SKM-1 (cell line): ENCODE measurements around the gene CYP26C1.
"Not testable (repeated sequence)": the region's sequence is repeated elsewhere in the genome, so short reads cannot be mapped to it uniquely, and the experiment has no call there.

Source experiments
- DNase-seq: peaks from one replicate; lab custom pipeline; 2025; ENCODE audit not compliant: unreplicated experiment; lab: John Stamatoyannopoulos, UW

Gene CYP26C1

DNA sequence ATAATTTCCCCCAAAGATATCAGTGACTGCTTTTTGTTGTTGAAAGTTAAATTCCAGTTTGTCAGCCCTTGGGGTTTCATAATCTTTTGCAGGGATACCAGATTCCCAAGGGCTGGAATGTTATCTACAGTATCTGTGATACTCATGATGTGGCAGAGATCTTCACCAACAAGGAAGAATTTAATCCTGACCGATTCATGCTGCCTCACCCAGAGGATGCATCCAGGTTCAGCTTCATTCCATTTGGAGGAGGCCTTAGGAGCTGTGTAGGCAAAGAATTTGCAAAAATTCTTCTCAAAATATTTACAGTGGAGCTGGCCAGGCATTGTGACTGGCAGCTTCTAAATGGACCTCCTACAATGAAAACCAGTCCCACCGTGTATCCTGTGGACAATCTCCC lies 16.3 kb downstream of the CYP26C1 start:
- DNase-seq = no peak

DNA sequence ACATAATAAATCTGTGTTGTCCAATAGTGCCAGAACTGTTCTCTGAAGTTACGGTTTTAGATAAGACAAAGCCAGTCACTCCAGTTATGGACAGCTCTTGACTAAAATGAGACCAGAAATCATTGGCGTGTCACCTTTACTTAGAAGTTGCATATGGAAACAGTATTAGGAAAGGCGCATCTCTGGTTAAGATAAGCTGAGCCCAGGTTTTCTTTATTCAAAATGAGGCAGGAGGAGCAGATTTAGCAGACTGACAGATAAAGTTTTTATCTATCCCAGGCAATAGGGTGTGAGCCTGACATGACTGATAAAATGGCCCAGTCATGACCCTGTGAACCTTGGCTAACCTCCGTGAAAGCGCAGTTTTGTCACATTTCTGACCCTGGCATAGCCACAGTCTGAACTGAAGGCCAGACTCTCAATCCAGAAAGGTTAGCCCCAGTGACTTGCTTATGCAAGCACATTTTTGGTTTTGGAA lies 17.3 kb downstream of the CYP26C1 start:
- DNase-seq = no peak

- no peak for DNase-seq
Observed at GRCh38 chr10:93079663-93080349, 19.2 kb downstream of the CYP26C1 start.

GRCh38 chr10:93080350-93081046 lies 19.9 kb downstream of the CYP26C1 start:
- DNase-seq = peak; percentile 48

DNA sequence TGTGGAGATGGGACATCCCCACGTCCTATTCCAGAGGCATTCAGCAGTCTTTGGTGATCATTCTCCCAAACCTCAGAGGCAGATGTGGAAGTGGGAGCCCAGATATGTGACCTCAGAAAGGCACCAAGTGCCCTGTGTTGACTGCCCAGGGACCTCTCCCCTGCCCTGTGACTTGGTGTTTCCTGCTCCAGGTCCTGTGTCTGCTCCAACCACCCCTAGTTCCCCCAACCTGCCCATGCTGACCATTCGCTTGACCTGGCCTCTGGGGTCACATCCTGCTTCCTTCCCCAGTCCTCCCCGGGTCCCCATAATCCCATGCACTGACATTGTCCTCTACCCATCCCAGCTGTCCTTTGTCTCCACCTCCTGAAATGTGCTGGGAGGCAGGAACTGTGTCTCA lies 20.7 kb downstream of the CYP26C1 start:
- no peak for DNase-seq

- DNase-seq = no peak
Observed at GRCh38 chr10:93081834-93082233, 21.2 kb downstream of the CYP26C1 start.

- no peak for DNase-seq
Observed at GRCh38 chr10:93083743-93084539, 23.3 kb downstream of the CYP26C1 start.

- DNase-seq = no peak
Observed at GRCh38 chr10:93085272-93085859, 24.8 kb downstream of the CYP26C1 start.

DNA sequence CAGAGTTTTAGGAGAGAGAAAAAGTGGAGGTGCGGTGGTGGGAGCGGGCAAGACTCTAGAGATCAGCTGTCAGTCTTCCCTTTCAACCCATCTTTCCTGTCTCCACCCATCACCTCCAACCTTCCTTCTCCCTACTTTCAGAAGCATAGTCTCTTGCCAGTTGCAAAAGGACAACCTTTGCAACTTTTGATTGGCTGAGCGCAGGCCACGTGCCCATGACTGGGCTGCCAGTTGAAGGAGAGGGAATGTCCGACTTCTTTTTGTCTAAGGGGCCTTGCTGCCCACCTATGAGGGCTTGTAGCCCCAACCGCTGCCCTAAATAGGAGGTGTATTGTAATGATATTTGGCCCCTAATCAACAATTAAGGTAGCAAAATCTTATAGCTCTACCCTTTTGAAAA lies 25.7 kb downstream of the CYP26C1 start:
- DNase-seq = no peak

- DNase-seq = no peak
Observed at GRCh38 chr10:93087846-93088245, 27.2 kb downstream of the CYP26C1 start.

DNA sequence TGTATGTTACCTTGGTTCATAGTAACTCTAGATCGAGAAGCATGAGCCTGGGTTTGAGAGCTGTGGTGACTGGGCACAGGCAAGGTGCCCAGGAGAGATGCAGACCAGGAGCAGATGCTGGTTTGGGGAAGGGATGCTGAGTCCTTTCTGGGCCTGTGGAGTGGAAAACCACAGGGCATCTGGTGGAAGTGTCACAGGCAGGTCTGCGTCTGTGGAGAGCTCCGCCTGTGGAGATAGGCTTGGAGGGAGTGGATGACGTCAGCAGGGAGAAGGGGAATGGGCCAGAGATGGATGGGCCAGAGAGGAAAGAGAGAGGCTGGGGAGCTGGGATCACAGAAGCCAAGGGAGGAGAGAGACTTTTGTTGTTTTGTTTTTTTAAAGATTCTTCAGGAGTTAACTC lies 27.9 kb downstream of the CYP26C1 start:
- DNase-seq = no peak

GRCh38 chr10:93090619-93091018 lies 30.0 kb downstream of the CYP26C1 start:
- no peak for DNase-seq

GRCh38 chr10:93091960-93092359 lies 31.4 kb downstream of the CYP26C1 start:
- DNase-seq = no peak

DNA sequence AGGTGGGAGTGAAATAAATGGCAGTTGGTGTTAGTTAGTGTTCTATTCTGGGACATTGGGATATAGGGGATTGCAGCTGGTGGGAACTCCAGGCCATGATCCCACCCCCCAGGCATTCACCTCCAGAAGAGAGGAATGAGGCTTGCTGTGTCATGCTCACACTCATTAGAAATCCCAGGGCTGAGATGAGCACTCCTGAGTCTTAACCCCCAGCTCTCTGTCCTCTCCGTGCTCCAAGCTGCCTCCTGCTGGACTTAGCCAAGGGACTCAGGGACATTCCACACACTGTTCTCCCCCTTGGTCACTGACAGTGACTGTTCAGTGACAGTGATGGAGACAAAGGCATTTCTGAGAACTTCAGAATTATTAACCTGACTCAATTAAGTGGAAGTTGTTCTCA lies 34.6 kb downstream of the CYP26C1 start:
- no peak for DNase-seq

- DNase-seq = no peak
Observed at GRCh38 chr10:93096901-93097300, 36.3 kb downstream of the CYP26C1 start.

DNA sequence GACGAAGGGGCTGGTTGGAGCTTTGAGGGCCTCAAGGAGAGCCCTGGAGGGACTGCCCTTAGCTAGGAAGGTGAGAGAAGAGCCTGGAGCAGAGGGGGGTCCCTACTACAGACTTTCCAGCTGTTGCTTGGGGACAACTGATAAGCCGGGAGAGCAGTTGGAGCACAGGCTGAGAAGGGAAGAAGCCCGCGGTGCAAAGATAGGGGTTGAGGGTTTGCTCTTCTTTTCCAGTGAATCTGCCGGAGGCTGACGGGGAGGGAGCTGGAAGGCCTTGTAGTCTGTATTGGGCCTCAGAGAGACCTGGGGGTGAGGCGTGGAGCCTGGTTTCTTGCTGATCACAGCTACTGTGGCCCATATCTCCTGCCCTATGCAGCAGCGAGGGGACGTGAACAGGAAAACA lies 36.8 kb downstream of the CYP26C1 start:
- DNase-seq = no peak

DNA sequence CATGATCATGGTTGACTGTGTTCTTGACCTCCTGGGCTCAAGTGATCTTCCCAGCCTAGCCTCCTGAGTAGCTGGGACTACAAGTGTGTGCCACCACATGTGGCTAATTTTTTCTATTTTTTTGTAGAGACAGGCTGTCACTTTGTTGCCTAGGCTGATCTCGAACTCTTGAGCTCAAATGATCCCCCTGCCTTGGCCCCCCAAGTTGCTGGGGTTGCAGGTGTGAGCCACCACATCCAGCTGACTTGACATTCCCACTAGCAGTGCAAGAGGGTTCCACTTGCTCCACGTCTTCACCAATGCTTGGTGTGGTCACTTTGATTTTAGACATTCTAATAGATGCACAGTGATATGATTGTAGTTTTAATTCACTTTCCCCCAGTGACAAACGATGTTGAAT lies 38.2 kb downstream of the CYP26C1 start:
- no peak for DNase-seq

DNA sequence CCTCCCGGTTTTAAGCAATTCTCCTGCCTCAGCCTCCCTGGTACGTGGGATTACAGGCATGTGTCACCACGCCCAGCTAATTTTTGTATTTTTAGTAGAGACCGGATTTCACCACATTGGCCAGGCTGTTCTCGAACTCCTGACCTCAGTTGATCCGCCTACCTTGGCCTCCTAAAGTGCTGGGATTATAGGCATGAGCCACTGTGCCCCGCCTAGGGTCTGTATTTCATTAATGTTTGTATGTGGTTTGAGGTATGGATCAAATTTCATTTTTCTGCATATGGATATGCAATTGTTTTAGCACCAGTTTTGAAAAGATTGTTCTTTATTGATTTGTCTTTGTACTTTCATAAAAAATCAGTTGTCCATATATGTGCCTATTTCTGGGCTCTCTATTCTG lies 39.1 kb downstream of the CYP26C1 start:
- DNase-seq = no peak

DNA sequence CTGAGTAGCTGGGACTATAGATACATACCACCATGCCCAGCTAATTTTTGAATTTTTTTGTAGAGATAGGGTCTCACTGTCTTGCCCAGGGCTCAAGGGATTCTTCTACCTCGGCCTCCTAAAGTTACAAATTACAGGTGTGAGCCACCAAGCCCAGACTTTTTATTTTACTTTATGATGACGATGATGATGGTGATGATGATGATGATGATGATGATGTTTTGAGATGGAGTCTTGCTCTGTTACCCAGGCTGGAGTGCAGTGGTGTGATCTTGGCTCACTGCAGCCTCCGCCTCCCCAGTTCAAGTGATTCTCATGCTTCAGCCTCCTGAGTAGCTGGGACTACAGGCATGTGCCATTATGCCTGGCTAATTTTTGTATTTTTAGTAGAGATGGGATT lies 40.5 kb downstream of the CYP26C1 start:
- not testable (repeated sequence) for DNase-seq

- no peak for DNase-seq
Observed at GRCh38 chr10:93103953-93104352, 43.4 kb downstream of the CYP26C1 start.

- no peak for DNase-seq
Observed at GRCh38 chr10:93106631-93107072, 46.1 kb downstream of the CYP26C1 start.
